IMR-90 (cell line): ENCODE results near the gene NSUN7. TPM values are rescaled to one million over a fixed set of nuclear protein-coding genes. Genes with fewer than 3 reads are reported as not detected.

Experiments used
- ATAC-seq: fragments of 200-7000 bp; cut with Tn5 transposase; 2 replicates; pipeline ENCODE4 v1.9.1; 2020; ENCODE audit warnings: low read depth, mild to moderate bottlenecking, moderate library complexity
- BruUV-seq: library from RNA; stranded (reverse); fragments of 400-500 nt; replicated peaks from 2 replicates; lab custom pipeline; 2021; lab: Mats Ljungman, UMichigan
- CTCF ChIA-PET: fragments of 300-600 bp; formaldehyde crosslinking; extraction: SDS; loops from one replicate; lab custom pipeline; 2021; ENCODE audit warnings: antibody characterized with exemption; lab: Yijun Ruan, JAX
- POLR2A ChIA-PET: fragments of 300-600 bp; sonication (Branson Sonifier 250); formaldehyde crosslinking; loops from one replicate; lab custom pipeline; 2022; ENCODE audit warnings: antibody characterized with exemption; ENCODE audit not compliant: unreplicated experiment; lab: Charles Lee
- DNase-seq: peaks from one replicate; pipeline ENCODE4 v3.0.0; 2013
- H2AFZ ChIP-seq: replicated peaks from 2 replicates; pipeline ENCODE3; 2013; ENCODE audit warnings: low read length, mild to moderate bottlenecking; ENCODE audit not compliant: poor library complexity
- H2AK5ac ChIP-seq: 2 replicates; pipeline ENCODE4 v1.6.1; 2013; ENCODE audit warnings: low read depth, low read length, inconsistent platforms
- H2AK9ac ChIP-seq: replicated peaks from 2 replicates; pipeline ENCODE3; 2013; ENCODE audit warnings: mild to moderate bottlenecking, low read depth, low read length, moderate library complexity; ENCODE audit not compliant: poor library complexity
- H2BK120ac ChIP-seq: 2 replicates; pipeline ENCODE4 v1.6.1; 2013; ENCODE audit warnings: low read depth, low read length, inconsistent platforms
- H2BK15ac ChIP-seq: 3 replicates; pipeline ENCODE4 v1.6.1; 2013; ENCODE audit warnings: low read depth, low read length, inconsistent platforms
- H2BK20ac ChIP-seq: 2 replicates; pipeline ENCODE4 v1.6.1; 2013; ENCODE audit warnings: low read depth, mild to moderate bottlenecking, inconsistent platforms, low read length, moderate library complexity
- H2BK5ac ChIP-seq: 2 replicates; pipeline ENCODE4 v1.6.1; 2013; ENCODE audit warnings: mild to moderate bottlenecking, low read depth, low read length, inconsistent platforms; ENCODE audit not compliant: poor library complexity, severe bottlenecking
- H3K14ac ChIP-seq: replicated peaks from 2 replicates; pipeline ENCODE4 v1.6.1; 2013; ENCODE audit warnings: low read depth, low read length, inconsistent platforms
- H3K18ac ChIP-seq: 2 replicates; pipeline ENCODE4 v1.6.1; 2013; ENCODE audit warnings: low read depth, low read length, control low read depth
- H3K23ac ChIP-seq: 2 replicates; pipeline ENCODE4 v1.6.1; 2013; ENCODE audit warnings: low read depth, low read length, inconsistent platforms
- H3K27ac ChIP-seq: 2 replicates; pipeline ENCODE4 v1.5.1; 2013; ENCODE audit warnings: mild to moderate bottlenecking, control low read depth, low read length; ENCODE audit not compliant: insufficient read depth
- H3K27me3 ChIP-seq: 2 replicates; pipeline ENCODE4 v1.6.1; 2013; ENCODE audit warnings: low read length; ENCODE audit not compliant: control insufficient read depth, insufficient read depth
- H3K36me3 ChIP-seq: 2 replicates; pipeline ENCODE4 v1.6.1; 2013; ENCODE audit warnings: low read length, mixed read lengths; ENCODE audit not compliant: control insufficient read depth, insufficient read depth
- H3K4ac ChIP-seq: 2 replicates; pipeline ENCODE4 v1.6.1; 2013; ENCODE audit warnings: low read depth, low read length, inconsistent platforms
- H3K4me1 ChIP-seq: 2 replicates; pipeline ENCODE4 v1.6.1; 2013; ENCODE audit warnings: low read length, mixed read lengths; ENCODE audit not compliant: control insufficient read depth, insufficient read depth
- H3K4me2 ChIP-seq: 2 replicates; pipeline ENCODE4 v1.6.1; 2013; ENCODE audit warnings: low read depth, mild to moderate bottlenecking, control low read depth, low read length, moderate library complexity
- H3K4me3 ChIP-seq: 2 replicates; pipeline ENCODE4 v1.5.1; 2013; ENCODE audit warnings: low read depth, mild to moderate bottlenecking, control low read depth, low read length, moderate library complexity; ENCODE audit not compliant: insufficient read depth
- H3K56ac ChIP-seq: 2 replicates; pipeline ENCODE4 v1.6.1; 2013; ENCODE audit warnings: low read length, inconsistent platforms; ENCODE audit not compliant: insufficient read depth; ENCODE audit errors: extremely low read depth
- H3K79me1 ChIP-seq, 2 experiments: 2 replicates each; pipeline ENCODE4 v1.6.1; 2013; ENCODE audit warnings: low read length in 2 of 2, inconsistent platforms in 1 of 2, low read depth in 1 of 2
- H3K9ac ChIP-seq: 2 replicates; pipeline ENCODE4 v1.6.1; 2013; ENCODE audit warnings: low read depth, low read length, control low read depth
- H3K9me1 ChIP-seq: 2 replicates; pipeline ENCODE4 v1.6.1; 2013; ENCODE audit warnings: low read length, inconsistent platforms; ENCODE audit not compliant: insufficient read depth
- H3K9me3 ChIP-seq: 2 replicates; pipeline ENCODE4 v1.6.1; 2013; ENCODE audit warnings: low read length; ENCODE audit not compliant: control insufficient read depth, insufficient read depth
- H4K20me1 ChIP-seq: 2 replicates; pipeline ENCODE4 v1.6.1; 2013; ENCODE audit warnings: low read length, inconsistent platforms; ENCODE audit not compliant: insufficient read depth
- H4K5ac ChIP-seq: 2 replicates; pipeline ENCODE4 v1.6.1; 2013; ENCODE audit warnings: mild to moderate bottlenecking, low read depth, low read length, control low read depth
- H4K8ac ChIP-seq, 2 experiments: 2 replicates each; pipeline ENCODE4 v1.6.1; 2013; ENCODE audit warnings: low read depth in 2 of 2, low read length in 2 of 2, control low read depth in 1 of 2, inconsistent platforms in 1 of 2
- H4K91ac ChIP-seq: 2 replicates; pipeline ENCODE4 v1.6.1; 2013; ENCODE audit warnings: low read depth, low read length, inconsistent platforms; ENCODE audit not compliant: insufficient read depth
- CEBPB ChIP-seq: IDR thresholded peaks from 2 replicates; pipeline ENCODE4 v1.6.1; 2012; ENCODE audit warnings: low read depth, low read length, improper control_type of control experiment
- CHD1 ChIP-seq: IDR thresholded peaks from 2 replicates; pipeline ENCODE4 v1.6.1; 2012; ENCODE audit warnings: low read depth, low read length, improper control_type of control experiment
- MAFK ChIP-seq: IDR thresholded peaks from 2 replicates; pipeline ENCODE4 v1.6.1; 2012; ENCODE audit warnings: low read depth, low read length, improper control_type of control experiment
- MAZ ChIP-seq: IDR thresholded peaks from 2 replicates; pipeline ENCODE4 v1.6.1; 2012; ENCODE audit warnings: low read depth, mild to moderate bottlenecking, low read length, improper control_type of control experiment, moderate library complexity, borderline replicate concordance
- NFE2L2 ChIP-seq: fragments of 150-350 bp; IDR thresholded peaks from 2 replicates; pipeline ENCODE4 v1.6.1; 2016; ENCODE audit warnings: low read depth, mild to moderate bottlenecking, low read length
- POLR2A ChIP-seq: IDR thresholded peaks from 2 replicates; pipeline ENCODE4 v1.6.1; 2012; ENCODE audit warnings: mild to moderate bottlenecking, low read depth, low read length
- RCOR1 ChIP-seq: IDR thresholded peaks from 2 replicates; pipeline ENCODE4 v1.6.1; 2012; ENCODE audit warnings: mild to moderate bottlenecking, low read length, improper control_type of control experiment; ENCODE audit not compliant: insufficient replicate concordance
- SMC3 ChIP-seq: fragments of 150-350 bp; IDR thresholded peaks from 2 replicates; pipeline ENCODE4 v1.6.1; 2016; ENCODE audit warnings: low read depth, mild to moderate bottlenecking, antibody characterized with exemption, low read length, moderate library complexity
- WGBS, 2 experiments: methylation state at CpG; one replicate each; pipeline versions ENCODE4 v1.1.5 to v1.1.7; 2013; ENCODE audit warnings: missing lambda C conversion rate in 2 of 2; ENCODE audit not compliant: insufficient read length in 1 of 2; ENCODE audit errors: extremely low coverage in 2 of 2; 5-methylcytosine and 5-hydroxymethylcytosine counted together
- dilution Hi-C: fragments of 300-500 bp; cut with HindIII; formaldehyde crosslinking; loops from one replicate; pipeline ENCODE4 v1.14.3; 2018; ENCODE audit warnings: low sequenced_read_pairs; ENCODE audit not compliant: unreplicated experiment
- in situ Hi-C: fragments of 300-500 bp; cut with MboI; formaldehyde crosslinking; loops from 3 replicates; pipeline ENCODE4 v1.14.3; 2019; ENCODE audit warnings: low sequenced_read_pairs, inconsistent platforms, mixed read lengths
- intact Hi-C: fragments of 100-400 bp; cut with micrococcal nuclease; formaldehyde crosslinking; loops from 2 replicates; pipeline ENCODE4 v1.10.0; 2022
- polyA plus RNA-seq, 3 experiments: library from polyadenylated mRNA; depleted of rRNA; stranded (reverse); fragments of >200 nt; gene quantifications; 2 replicates each; pipeline ENCODE4 v1.2.3, GENCODE V29; 2012; ENCODE audit warnings: low replicate concordance in 1 of 3
- total RNA-seq: library from RNA; depleted of rRNA; stranded (reverse); fragments of >200 nt; gene quantifications from 2 replicates; pipeline ENCODE4 v1.2.3, GENCODE V29; 2012
- TF ChIP-seq, protein P1 (sequence below): conservative IDR thresholded peaks from 2 replicates; pipeline ENCODE4 v1.5.1; 2012; ENCODE audit warnings: mild to moderate bottlenecking, low read depth, low read length, improper control_type of control experiment
- TF ChIP-seq, protein P2 (sequence below): fragments of 150-350 bp; IDR thresholded peaks from 2 replicates; pipeline ENCODE4 v1.6.1; 2017; ENCODE audit warnings: mild to moderate bottlenecking, antibody characterized with exemption, low read length, low read depth

Gene NSUN7
- total and polyA plus RNA-seq, 2 of the 4 experiments (the other 2 are of a cell fraction) = not detected

GRCh38 chr4:40718586-40718985, 31.2 kb upstream of the NSUN7 start:
- intact Hi-C loops = loop anchor here (5.0 kb wide), 1 partner anchor 391 kb away; no protein-coding TSS in a partner anchor
- H4K8ac ChIP-seq = no peak overlapping the region
- H2AK9ac ChIP-seq = no peak overlapping the region
- H3K4me3 ChIP-seq = no peak overlapping the region
- H3K27me3 ChIP-seq = peaks cover 3% of the 10 kb centered on the region; the same call in 1 of the 2 replicates
- ChIA-PET CTCF (interaction anchor here (1.1 to 1.2 kb wide), 2 partner anchors 11 to 402 kb away, joined by 3 to 6 read pairs; no protein-coding TSS in a partner anchor), POLR2A (interaction anchor here (0.6 kb wide), 1 partner anchor 566 kb away, joined by 4 read pairs; no protein-coding TSS in a partner anchor)
- H2BK20ac ChIP-seq = no peak overlapping the region
- H3K9ac ChIP-seq = no peak overlapping the region
- no peak overlapping the region for H3K14ac ChIP-seq
- H3K36me3 ChIP-seq = no peaks in the 10 kb centered on the region
- no peak overlapping the region for H4K5ac ChIP-seq
- dilution Hi-C loops = no loop called here
- no peak overlapping the region for H2AK5ac ChIP-seq
- H4K20me1 ChIP-seq = no peaks in the 10 kb centered on the region
- DNase-seq (no peak), ATAC-seq (no peak)
- in situ Hi-C loops = loop anchor here (25.0 kb wide), 1 partner anchor 94 kb away; no protein-coding TSS in a partner anchor
- no peak overlapping the region for H2BK120ac ChIP-seq
- H3K9me3 ChIP-seq = no peaks in the 10 kb centered on the region
- H3K4me2 ChIP-seq = no peak overlapping the region
- H3K4ac ChIP-seq = no peak overlapping the region
- no peak for TF ChIP-seq MAZ
- TF ChIP-seq POLR2A = no peak
- TF ChIP-seq CEBPB = no peak
- no peak for TF ChIP-seq RCOR1
- TF ChIP-seq MAFK = no peak
- TF ChIP-seq NFE2L2 = no peak
- TF ChIP-seq CHD1 = no peak
- TF ChIP-seq, protein P1, sequence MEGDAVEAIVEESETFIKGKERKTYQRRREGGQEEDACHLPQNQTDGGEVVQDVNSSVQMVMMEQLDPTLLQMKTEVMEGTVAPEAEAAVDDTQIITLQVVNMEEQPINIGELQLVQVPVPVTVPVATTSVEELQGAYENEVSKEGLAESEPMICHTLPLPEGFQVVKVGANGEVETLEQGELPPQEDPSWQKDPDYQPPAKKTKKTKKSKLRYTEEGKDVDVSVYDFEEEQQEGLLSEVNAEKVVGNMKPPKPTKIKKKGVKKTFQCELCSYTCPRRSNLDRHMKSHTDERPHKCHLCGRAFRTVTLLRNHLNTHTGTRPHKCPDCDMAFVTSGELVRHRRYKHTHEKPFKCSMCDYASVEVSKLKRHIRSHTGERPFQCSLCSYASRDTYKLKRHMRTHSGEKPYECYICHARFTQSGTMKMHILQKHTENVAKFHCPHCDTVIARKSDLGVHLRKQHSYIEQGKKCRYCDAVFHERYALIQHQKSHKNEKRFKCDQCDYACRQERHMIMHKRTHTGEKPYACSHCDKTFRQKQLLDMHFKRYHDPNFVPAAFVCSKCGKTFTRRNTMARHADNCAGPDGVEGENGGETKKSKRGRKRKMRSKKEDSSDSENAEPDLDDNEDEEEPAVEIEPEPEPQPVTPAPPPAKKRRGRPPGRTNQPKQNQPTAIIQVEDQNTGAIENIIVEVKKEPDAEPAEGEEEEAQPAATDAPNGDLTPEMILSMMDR = no peak
- no peak for TF ChIP-seq SMC3
- TF ChIP-seq, protein P2, sequence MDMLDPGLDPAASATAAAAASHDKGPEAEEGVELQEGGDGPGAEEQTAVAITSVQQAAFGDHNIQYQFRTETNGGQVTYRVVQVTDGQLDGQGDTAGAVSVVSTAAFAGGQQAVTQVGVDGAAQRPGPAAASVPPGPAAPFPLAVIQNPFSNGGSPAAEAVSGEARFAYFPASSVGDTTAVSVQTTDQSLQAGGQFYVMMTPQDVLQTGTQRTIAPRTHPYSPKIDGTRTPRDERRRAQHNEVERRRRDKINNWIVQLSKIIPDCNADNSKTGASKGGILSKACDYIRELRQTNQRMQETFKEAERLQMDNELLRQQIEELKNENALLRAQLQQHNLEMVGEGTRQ = no peak
- no peak overlapping the region for H3K56ac ChIP-seq
- no peak overlapping the region for H3K18ac ChIP-seq
- no peak overlapping the region for H2BK5ac ChIP-seq
- WGBS, 2 experiments = no CpG with 5 or more reads among the region's 3 CpGs
- H3K9me1 ChIP-seq = no peaks in the 10 kb centered on the region
- no peak overlapping the region for H3K27ac ChIP-seq
- peaks cover 2% of the 10 kb centered on the region; the same call in 1 of the 2 replicates for H3K4me1 ChIP-seq
- no peak overlapping the region for H3K23ac ChIP-seq
- no peak overlapping the region for H4K91ac ChIP-seq
- no peaks in the 10 kb centered on the region for H3K79me1 ChIP-seq
- no TSS peak for BruUV-seq
- H2BK15ac ChIP-seq = no peak overlapping the region
- no peak overlapping the region for H2AFZ ChIP-seq
